Esophagus squamous epithelium (tissue), 4 donors: Measurements from ENCODE around the gene HSPG2.
A peak's percentile ranks its signal among the peaks of the same experiment; 100 is the strongest.

Source experiments
- POLR2A ChIP-seq, 4 donors: fragments of 450-650 bp; IDR thresholded peaks; one replicate each; pipeline ENCODE4 v1.6.1; 2017; ENCODE audit warnings: antibody characterized with exemption in 4 of 4, mild to moderate bottlenecking in 4 of 4, moderate library complexity in 3 of 4
- TF ChIP-seq, protein P1 (sequence below), 6 experiments: fragments of 450-650 bp in 4 of 6; fragments of 200-600 bp in 2 of 6; sonication (generic) in 2 of 6; IDR thresholded peaks; one replicate each; pipeline ENCODE4 v1.5.1; 2016 to 2019; ENCODE audit warnings: antibody characterized with exemption in 6 of 6, mild to moderate bottlenecking in 4 of 6, moderate library complexity in 4 of 6

DNA sequence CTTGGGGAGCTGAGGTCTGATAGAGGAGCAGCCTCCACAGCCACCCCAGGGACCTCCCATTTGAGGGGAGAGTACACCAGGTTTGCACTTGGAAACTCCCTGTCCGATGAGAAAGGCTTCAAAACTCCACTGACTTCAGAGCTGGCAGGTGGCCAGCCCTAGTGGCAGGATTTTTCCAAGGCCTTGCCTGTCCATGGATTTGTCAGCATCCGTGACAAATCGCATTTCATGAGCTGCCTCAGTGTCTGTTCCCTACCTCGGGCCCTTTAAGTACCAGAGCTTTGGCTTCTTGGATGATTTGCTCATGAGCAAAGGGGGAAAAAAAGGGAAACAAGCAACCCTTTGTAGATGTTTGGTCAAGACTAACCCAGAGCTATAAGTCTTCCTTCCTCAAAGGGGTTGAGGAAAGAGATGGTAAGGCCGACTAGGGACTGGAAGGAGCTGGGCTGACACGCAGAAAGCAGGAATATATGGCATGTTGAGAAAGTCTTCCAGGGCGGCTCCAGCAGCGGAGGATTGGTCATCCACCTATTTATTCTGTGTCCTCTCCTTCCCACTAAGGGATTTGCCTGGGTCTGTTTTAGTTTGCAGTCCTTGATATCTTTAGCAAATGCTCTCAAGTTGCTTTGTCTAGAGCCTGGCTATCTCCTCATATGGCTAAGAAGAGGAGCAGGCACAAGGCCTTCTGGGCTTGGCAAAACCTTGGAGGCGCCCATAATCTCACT is 2.7 kb upstream of the HSPG2 start:
- TF ChIP-seq, protein P1, sequence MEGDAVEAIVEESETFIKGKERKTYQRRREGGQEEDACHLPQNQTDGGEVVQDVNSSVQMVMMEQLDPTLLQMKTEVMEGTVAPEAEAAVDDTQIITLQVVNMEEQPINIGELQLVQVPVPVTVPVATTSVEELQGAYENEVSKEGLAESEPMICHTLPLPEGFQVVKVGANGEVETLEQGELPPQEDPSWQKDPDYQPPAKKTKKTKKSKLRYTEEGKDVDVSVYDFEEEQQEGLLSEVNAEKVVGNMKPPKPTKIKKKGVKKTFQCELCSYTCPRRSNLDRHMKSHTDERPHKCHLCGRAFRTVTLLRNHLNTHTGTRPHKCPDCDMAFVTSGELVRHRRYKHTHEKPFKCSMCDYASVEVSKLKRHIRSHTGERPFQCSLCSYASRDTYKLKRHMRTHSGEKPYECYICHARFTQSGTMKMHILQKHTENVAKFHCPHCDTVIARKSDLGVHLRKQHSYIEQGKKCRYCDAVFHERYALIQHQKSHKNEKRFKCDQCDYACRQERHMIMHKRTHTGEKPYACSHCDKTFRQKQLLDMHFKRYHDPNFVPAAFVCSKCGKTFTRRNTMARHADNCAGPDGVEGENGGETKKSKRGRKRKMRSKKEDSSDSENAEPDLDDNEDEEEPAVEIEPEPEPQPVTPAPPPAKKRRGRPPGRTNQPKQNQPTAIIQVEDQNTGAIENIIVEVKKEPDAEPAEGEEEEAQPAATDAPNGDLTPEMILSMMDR (IDR thresholded peaks at IDR 0.05): peak in 5 of 6 experiments; percentile 46 to 79 (median 59)
- no peak for TF ChIP-seq POLR2A (IDR thresholded peaks at IDR 0.05)
